ENCODE data around the gene LAMA1.

- TF ChIP-seq CTCF (conservative IDR thresholded peaks at IDR 0.05) (no peak), ZFX (IDR thresholded peaks at IDR 0.05) (no peak)
Measured at GRCh38 chr18:7070466-7070865, 47.1 kb downstream of the LAMA1 start.
